PFSK-1 (cell line): Measurements from ENCODE around the gene EXOC6B.

Source experiments
- POLR2AphosphoS5 ChIP-seq: IDR thresholded peaks from 2 replicates; pipeline ENCODE4 v1.6.1; 2012; ENCODE audit warnings: low read depth, mild to moderate bottlenecking, control low read depth, low read length, moderate library complexity
- TF ChIP-seq, protein P1 (sequence below), 2 experiments: IDR thresholded peaks; 2 replicates each; pipeline versions ENCODE4 v1.6.1 to v1.8.0; 2011 to 2012; ENCODE audit warnings: low read depth in 2 of 2, low read length in 2 of 2, control low read depth in 1 of 2, inconsistent platforms in 1 of 2, mild to moderate bottlenecking in 1 of 2, moderate library complexity in 1 of 2; ENCODE audit not compliant: insufficient read depth in 1 of 2

- no peak for TF ChIP-seq POLR2AphosphoS5
- TF ChIP-seq, protein P1, sequence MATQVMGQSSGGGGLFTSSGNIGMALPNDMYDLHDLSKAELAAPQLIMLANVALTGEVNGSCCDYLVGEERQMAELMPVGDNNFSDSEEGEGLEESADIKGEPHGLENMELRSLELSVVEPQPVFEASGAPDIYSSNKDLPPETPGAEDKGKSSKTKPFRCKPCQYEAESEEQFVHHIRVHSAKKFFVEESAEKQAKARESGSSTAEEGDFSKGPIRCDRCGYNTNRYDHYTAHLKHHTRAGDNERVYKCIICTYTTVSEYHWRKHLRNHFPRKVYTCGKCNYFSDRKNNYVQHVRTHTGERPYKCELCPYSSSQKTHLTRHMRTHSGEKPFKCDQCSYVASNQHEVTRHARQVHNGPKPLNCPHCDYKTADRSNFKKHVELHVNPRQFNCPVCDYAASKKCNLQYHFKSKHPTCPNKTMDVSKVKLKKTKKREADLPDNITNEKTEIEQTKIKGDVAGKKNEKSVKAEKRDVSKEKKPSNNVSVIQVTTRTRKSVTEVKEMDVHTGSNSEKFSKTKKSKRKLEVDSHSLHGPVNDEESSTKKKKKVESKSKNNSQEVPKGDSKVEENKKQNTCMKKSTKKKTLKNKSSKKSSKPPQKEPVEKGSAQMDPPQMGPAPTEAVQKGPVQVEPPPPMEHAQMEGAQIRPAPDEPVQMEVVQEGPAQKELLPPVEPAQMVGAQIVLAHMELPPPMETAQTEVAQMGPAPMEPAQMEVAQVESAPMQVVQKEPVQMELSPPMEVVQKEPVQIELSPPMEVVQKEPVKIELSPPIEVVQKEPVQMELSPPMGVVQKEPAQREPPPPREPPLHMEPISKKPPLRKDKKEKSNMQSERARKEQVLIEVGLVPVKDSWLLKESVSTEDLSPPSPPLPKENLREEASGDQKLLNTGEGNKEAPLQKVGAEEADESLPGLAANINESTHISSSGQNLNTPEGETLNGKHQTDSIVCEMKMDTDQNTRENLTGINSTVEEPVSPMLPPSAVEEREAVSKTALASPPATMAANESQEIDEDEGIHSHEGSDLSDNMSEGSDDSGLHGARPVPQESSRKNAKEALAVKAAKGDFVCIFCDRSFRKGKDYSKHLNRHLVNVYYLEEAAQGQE (IDR thresholded peaks at IDR 0.05; ENCODE audit: insufficient read depth in 1 of 2, low read depth in 2 of 2, low read length in 2 of 2) = no peak
Observed at GRCh38 chr2:72827487-72827886, 1.7 kb upstream of the EXOC6B start.
